GM12892 (cell line): ENCODE data around the gene GP1BB.

Experiments used
- POLR2A ChIP-seq: IDR thresholded peaks from 2 replicates; pipeline ENCODE4 v1.6.1; 2011; ENCODE audit warnings: low read depth, low read length, control low read depth
- POLR2AphosphoS5 ChIP-seq: IDR thresholded peaks from 2 replicates; pipeline ENCODE4 v1.6.1; 2011; ENCODE audit warnings: low read depth, low read length, control low read depth

- TF ChIP-seq POLR2AphosphoS5 = no peak
- TF ChIP-seq POLR2A = no peak
Measured at GRCh38 chr22:19688301-19689290, 34.7 kb upstream of the GP1BB start.
